ENCODE data around the gene KCTD15.

- TF ChIP-seq CTCF (IDR thresholded peaks at IDR 0.05): no peak
- TF ChIP-seq POLR2A (IDR thresholded peaks at IDR 0.05): no peak
Measured at GRCh38 chr19:33799476-33799875, 2.8 kb downstream of the KCTD15 start.

All from tibial nerve (tissue), 3 donors.